H1 (cell line): ENCODE data around the gene FAM210A. TPM values are rescaled to one million over a fixed set of nuclear protein-coding genes. Genes with fewer than 3 reads are reported as not detected.

Experiments
- CTCF ChIA-PET: fragments of 300-600 bp; sonication (Branson Sonifier 250); formaldehyde crosslinking; loops from one replicate; lab custom pipeline; 2021; ENCODE audit not compliant: partially characterized antibody; lab: Charles Lee
- POLR2A ChIA-PET: fragments of 300-600 bp; sonication (Branson Sonifier 250); formaldehyde crosslinking; loops from one replicate; lab custom pipeline; 2021; ENCODE audit warnings: inconsistent platforms; ENCODE audit not compliant: partially characterized antibody; lab: Charles Lee
- DNase-seq, 2 experiments: peaks; one replicate each; pipeline versions ENCODE4 v3.0.0 to v3.0.0-alpha.2; 2010 to 2022; ENCODE audit warnings: low spot score in 2 of 2, low read depth in 1 of 2, mixed read lengths in 1 of 2
- FAIRE-seq: peaks from 2 replicates; lab custom pipeline; 2011; peaks lifted over from hg19 to GRCh38; lab: Jason Lieb, UNC
- H2AFZ ChIP-seq: 2 replicates; pipeline ENCODE4 v1.8.1; 2012; ENCODE audit warnings: low read length, inconsistent platforms
- H2AK5ac ChIP-seq: 2 replicates; pipeline ENCODE4 v1.6.1; 2013; ENCODE audit warnings: low read depth, low read length
- H2BK120ac ChIP-seq: replicated peaks from 2 replicates; pipeline ENCODE3; 2013; ENCODE audit warnings: low read depth, low read length, inconsistent platforms
- H2BK12ac ChIP-seq: 2 replicates; pipeline ENCODE4 v1.6.1; 2013; ENCODE audit warnings: low read depth, low read length
- H2BK15ac ChIP-seq: 2 replicates; pipeline ENCODE4 v1.6.1; 2013; ENCODE audit warnings: low read length
- H2BK20ac ChIP-seq: 2 replicates; pipeline ENCODE4 v1.6.1; 2013; ENCODE audit warnings: low read length
- H2BK5ac ChIP-seq: 2 replicates; pipeline ENCODE4 v1.6.1; 2013; ENCODE audit warnings: low read depth, low read length
- H3K14ac ChIP-seq: 2 replicates; pipeline ENCODE4 v1.6.1; 2013; ENCODE audit warnings: inconsistent platforms; ENCODE audit not compliant: insufficient read length
- H3K18ac ChIP-seq: 2 replicates; pipeline ENCODE4 v1.6.1; 2013; ENCODE audit warnings: low read length; ENCODE audit errors: extremely low read depth
- H3K23ac ChIP-seq: 2 replicates; pipeline ENCODE4 v1.6.1; 2013; ENCODE audit warnings: inconsistent platforms; ENCODE audit not compliant: insufficient read length
- H3K23me2 ChIP-seq: 2 replicates; pipeline ENCODE4 v1.6.1; 2013; ENCODE audit warnings: low read depth, low read length
- H3K27ac ChIP-seq: 2 replicates; pipeline ENCODE4 v1.6.1; 2011; ENCODE audit warnings: low read depth, low read length, inconsistent platforms
- H3K27me3 ChIP-seq, 4 experiments: replicated peaks in 1 of 4; 1 replicate in 1 of 4; 2 replicates in 3 of 4; pipeline versions ENCODE4 v1.6.1 to v1.8.1; 2011 to 2013; ENCODE audit warnings: low read length in 3 of 4, mild to moderate bottlenecking in 3 of 4, inconsistent platforms in 2 of 4, mixed read lengths in 2 of 4, moderate library complexity in 1 of 4; ENCODE audit not compliant: control insufficient read depth in 3 of 4, insufficient read depth in 3 of 4; ENCODE audit errors: extremely low read depth in 1 of 4
- H3K36me3 ChIP-seq, 4 experiments: 2 replicates each; pipeline versions ENCODE4 v1.6.1 to v1.8.1; 2011 to 2013; ENCODE audit warnings: mild to moderate bottlenecking in 4 of 4, low read length in 3 of 4, moderate library complexity in 2 of 4, control low read depth in 1 of 4, inconsistent platforms in 1 of 4; ENCODE audit not compliant: insufficient read depth in 4 of 4, control insufficient read depth in 2 of 4
- H3K4ac ChIP-seq: replicated peaks from 2 replicates; pipeline ENCODE3; 2013; ENCODE audit warnings: low read length, low read depth, mixed read lengths, inconsistent platforms; ENCODE audit not compliant: insufficient read length
- H3K4me1 ChIP-seq, 4 experiments: replicated peaks in 1 of 4; 1 replicate in 1 of 4; 2 replicates in 3 of 4; pipeline versions ENCODE4 v1.6.1 to v1.8.1; 2011 to 2013; ENCODE audit warnings: low read length in 3 of 4, inconsistent platforms in 2 of 4, mixed read lengths in 1 of 4; ENCODE audit not compliant: insufficient read depth in 4 of 4, control insufficient read depth in 3 of 4
- H3K4me2 ChIP-seq, 2 experiments: 2 replicates each; pipeline versions ENCODE4 v1.6.1 to v1.8.1; 2011 to 2013; ENCODE audit warnings: low read depth in 2 of 2, low read length in 2 of 2, control low read depth in 1 of 2, inconsistent platforms in 1 of 2, mild to moderate bottlenecking in 1 of 2; ENCODE audit not compliant: insufficient read depth in 1 of 2
- H3K4me3 ChIP-seq, 4 experiments: fragments of 200-600, 300-600 bp in 1 of 4; sonication (generic), shearing (Covaris generic), sonication (Bioruptor Twin) in 1 of 4; 2 replicates each; pipeline versions ENCODE4 v1.5.1 to v1.8.1; 2011 to 2016; ENCODE audit warnings: low read length in 4 of 4, low read depth in 3 of 4, control low read depth in 2 of 4, inconsistent platforms in 2 of 4, mild to moderate bottlenecking in 2 of 4, mixed read lengths in 1 of 4, moderate library complexity in 1 of 4; ENCODE audit not compliant: insufficient read depth in 2 of 4; ENCODE audit errors: extremely low read depth in 1 of 4
- H3K56ac ChIP-seq: replicated peaks from 2 replicates; pipeline ENCODE3; 2013; ENCODE audit warnings: low read depth, mild to moderate bottlenecking, mixed read lengths, low read length, inconsistent platforms; ENCODE audit not compliant: insufficient read length
- H3K79me1 ChIP-seq: 2 replicates; pipeline ENCODE4 v1.6.1; 2013; ENCODE audit warnings: low read depth, low read length, control low read depth
- H3K79me2 ChIP-seq, 2 experiments: 2 replicates each; pipeline versions ENCODE4 v1.6.1 to v1.8.1; 2012 to 2013; ENCODE audit warnings: low read length in 2 of 2, mild to moderate bottlenecking in 2 of 2, inconsistent platforms in 1 of 2; ENCODE audit not compliant: insufficient read depth in 2 of 2, control insufficient read depth in 1 of 2
- H3K9ac ChIP-seq, 4 experiments: replicated peaks in 1 of 4; 1 replicate in 1 of 4; 2 replicates in 3 of 4; pipeline versions ENCODE4 v1.6.1 to v1.8.1; 2011 to 2013; ENCODE audit warnings: low read depth in 3 of 4, low read length in 3 of 4, control low read depth in 2 of 4, mild to moderate bottlenecking in 2 of 4, moderate library complexity in 2 of 4, inconsistent platforms in 1 of 4; ENCODE audit errors: extremely low read depth in 1 of 4
- H3K9me3 ChIP-seq, 2 experiments: 2 replicates each; pipeline versions ENCODE4 v1.6.1 to v1.8.1; 2012 to 2013; ENCODE audit warnings: mild to moderate bottlenecking in 2 of 2, moderate library complexity in 2 of 2, control low read depth in 1 of 2, inconsistent platforms in 1 of 2, low read depth in 1 of 2, low read length in 1 of 2, mixed read lengths in 1 of 2; ENCODE audit not compliant: insufficient read depth in 2 of 2
- H4K20me1 ChIP-seq, 2 experiments: replicated peaks in 1 of 2; 2 replicates each; pipeline versions ENCODE3 to v1.8.1; 2011 to 2013; ENCODE audit warnings: inconsistent platforms in 2 of 2, low read length in 2 of 2, mild to moderate bottlenecking in 1 of 2; ENCODE audit not compliant: insufficient read depth in 2 of 2, control insufficient read depth in 1 of 2
- H4K5ac ChIP-seq: 2 replicates; pipeline ENCODE4 v1.6.1; 2013; ENCODE audit warnings: low read length, low read depth, mixed read lengths, inconsistent platforms; ENCODE audit not compliant: insufficient read length
- H4K8ac ChIP-seq: 2 replicates; pipeline ENCODE4 v1.8.0; 2013; ENCODE audit warnings: mild to moderate bottlenecking, moderate library complexity, low read length, inconsistent platforms; ENCODE audit not compliant: insufficient read depth; ENCODE audit errors: extremely low read depth
- H4K91ac ChIP-seq: replicated peaks from 2 replicates; pipeline ENCODE3; 2013; ENCODE audit warnings: low read length, mixed read lengths, inconsistent platforms; ENCODE audit not compliant: insufficient read length
- BACH1 ChIP-seq: IDR thresholded peaks from 2 replicates; pipeline ENCODE4 v1.6.1; 2012; ENCODE audit warnings: low read length, improper control_type of control experiment
- BCL11A ChIP-seq, 2 experiments: IDR thresholded peaks; one replicate each; pipeline ENCODE4 v1.6.1; 2011; ENCODE audit warnings: low read depth in 2 of 2, low read length in 2 of 2, mild to moderate bottlenecking in 2 of 2
- KDM4A ChIP-seq: IDR thresholded peaks from one replicate; pipeline ENCODE4 v1.7.1; 2012; ENCODE audit warnings: low read depth, mild to moderate bottlenecking, moderate library complexity, low read length, inconsistent platforms; ENCODE audit not compliant: severe bottlenecking
- POLR2AphosphoS5 ChIP-seq: IDR thresholded peaks from 2 replicates; pipeline ENCODE4 v1.6.1; 2011; ENCODE audit warnings: low read depth, low read length
- RAD21 ChIP-seq, 2 experiments: IDR thresholded peaks in 1 of 2; conservative IDR thresholded peaks in 1 of 2; 2 replicates each; pipeline ENCODE4 v1.6.1; 2011; ENCODE audit warnings: low read depth in 2 of 2, low read length in 2 of 2, improper control_type of control experiment in 1 of 2, inconsistent platforms in 1 of 2, mild to moderate bottlenecking in 1 of 2, moderate library complexity in 1 of 2
- SIN3A ChIP-seq, 2 experiments: IDR thresholded peaks in 1 of 2; conservative IDR thresholded peaks in 1 of 2; 2 replicates each; pipeline ENCODE4 v1.6.1; 2011 to 2012; ENCODE audit warnings: low read length in 2 of 2, improper control_type of control experiment in 1 of 2, low read depth in 1 of 2, mild to moderate bottlenecking in 1 of 2
- TEAD4 ChIP-seq: IDR thresholded peaks from 2 replicates; pipeline ENCODE4 v1.6.1; 2012; ENCODE audit warnings: low read depth, low read length, inconsistent platforms, mixed read lengths
- ZNF274 ChIP-seq: IDR thresholded peaks from 2 replicates; pipeline ENCODE4 v1.7.0; 2012; ENCODE audit warnings: low read length, borderline replicate concordance; ENCODE audit errors: extremely low read depth
- WGBS, 2 experiments: shearing (Covaris generic) in 1 of 2; methylation state at CpG; one replicate each; pipeline versions ENCODE4 v1.1.6 to v1.1.7; 2013 to 2015; ENCODE audit warnings: low lambda C conversion rate in 2 of 2, mixed read lengths in 2 of 2, inconsistent platforms in 1 of 2, low coverage in 1 of 2, missing lambda C conversion rate in 1 of 2; ENCODE audit not compliant: insufficient replicate concordance in 2 of 2, insufficient coverage in 1 of 2, insufficient read length in 1 of 2; ENCODE audit errors: extremely low coverage in 1 of 2, missing lambda C conversion rate in 1 of 2; 5-methylcytosine and 5-hydroxymethylcytosine counted together
- polyA plus RNA-seq, 7 experiments: library from polyadenylated mRNA; depleted of rRNA in 3 of 7; stranded (reverse) in 5 of 7; unstranded in 2 of 7; fragments of >200 nt in 5 of 7; fragments of 200-250 nt in 2 of 7; gene quantifications; 1 replicate in 5 of 7; 2 replicates in 1 of 7; 4 replicates in 1 of 7; pipeline versions ENCODE4 v1.2.1 to v1.2.3, GENCODE V29; 2011 to 2013; ENCODE audit warnings: missing spikeins in 2 of 7, mixed read lengths in 2 of 7
- total RNA-seq: library from RNA; stranded (reverse); fragmentation: NEBNext Ultra II Directional; extraction: Animal tissue kit (Norgen Biotek cat#: 25700); gene quantifications from 2 replicates; pipeline ENCODE4 v1.2.1, GENCODE V29; 2021
- TF ChIP-seq, protein P1 (sequence below), 3 experiments: IDR thresholded peaks; 1 replicate in 2 of 3; 2 replicates in 1 of 3; pipeline versions ENCODE4 v1.5.1 to v1.6.1; 2011; ENCODE audit warnings: low read length in 3 of 3, mild to moderate bottlenecking in 3 of 3, inconsistent platforms in 2 of 3, low read depth in 1 of 3, moderate library complexity in 1 of 3; ENCODE audit not compliant: insufficient read depth in 1 of 3; ENCODE audit errors: control extremely low read depth in 1 of 3

Gene FAM210A
- total and polyA plus RNA-seq, 2 of the 8 experiments (the other 6 are each of a cell fraction or from before 2014, with no cell fraction given), result 8.2 to 25.4 TPM

DNA sequence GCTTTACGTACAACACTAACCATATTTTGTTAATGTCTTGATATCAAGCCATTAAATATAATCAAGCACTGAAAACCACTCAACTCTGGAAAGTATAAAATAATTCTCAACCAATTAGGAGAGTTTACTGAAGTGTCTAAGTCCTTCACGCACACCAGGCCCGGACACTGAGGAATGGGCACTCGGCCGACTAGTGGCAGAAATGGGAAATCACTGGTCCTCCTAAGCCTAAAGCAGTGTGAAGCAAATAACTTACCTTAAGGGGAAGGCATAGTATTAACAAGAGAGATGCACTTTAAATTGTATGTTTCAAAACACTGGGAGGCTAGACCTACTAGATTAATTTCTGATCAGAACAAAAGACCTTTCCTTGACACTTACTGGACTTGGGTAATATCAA is 45.7 kb downstream of the FAM210A start:
- FAIRE-seq, result peak; percentile 78
- H2BK12ac ChIP-seq, result no peak overlapping the region
- peaks cover 0 to 3% (median 0%) of the 10 kb centered on the region in 4 experiments; a peak in 1 of 8 replicates for H3K36me3 ChIP-seq
- no peak overlapping the region for H3K23ac ChIP-seq
- H3K23me2 ChIP-seq, result 0 out of 2 replicates have a peak, but pooled peaks cover 1% of the 10 kb centered on the region
- H3K4me3 ChIP-seq, result no peak overlapping the region
- no peak overlapping the region for H3K9ac ChIP-seq
- no peaks in the 10 kb centered on the region for H3K27me3 ChIP-seq
- no peak overlapping the region for H3K18ac ChIP-seq
- no peak for TF ChIP-seq BACH1
- TF ChIP-seq ZNF274, result no peak
- TF ChIP-seq POLR2AphosphoS5, result no peak
- TF ChIP-seq TEAD4, result peak; percentile 69
- TF ChIP-seq, protein P1, sequence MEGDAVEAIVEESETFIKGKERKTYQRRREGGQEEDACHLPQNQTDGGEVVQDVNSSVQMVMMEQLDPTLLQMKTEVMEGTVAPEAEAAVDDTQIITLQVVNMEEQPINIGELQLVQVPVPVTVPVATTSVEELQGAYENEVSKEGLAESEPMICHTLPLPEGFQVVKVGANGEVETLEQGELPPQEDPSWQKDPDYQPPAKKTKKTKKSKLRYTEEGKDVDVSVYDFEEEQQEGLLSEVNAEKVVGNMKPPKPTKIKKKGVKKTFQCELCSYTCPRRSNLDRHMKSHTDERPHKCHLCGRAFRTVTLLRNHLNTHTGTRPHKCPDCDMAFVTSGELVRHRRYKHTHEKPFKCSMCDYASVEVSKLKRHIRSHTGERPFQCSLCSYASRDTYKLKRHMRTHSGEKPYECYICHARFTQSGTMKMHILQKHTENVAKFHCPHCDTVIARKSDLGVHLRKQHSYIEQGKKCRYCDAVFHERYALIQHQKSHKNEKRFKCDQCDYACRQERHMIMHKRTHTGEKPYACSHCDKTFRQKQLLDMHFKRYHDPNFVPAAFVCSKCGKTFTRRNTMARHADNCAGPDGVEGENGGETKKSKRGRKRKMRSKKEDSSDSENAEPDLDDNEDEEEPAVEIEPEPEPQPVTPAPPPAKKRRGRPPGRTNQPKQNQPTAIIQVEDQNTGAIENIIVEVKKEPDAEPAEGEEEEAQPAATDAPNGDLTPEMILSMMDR (IDR thresholded peaks at IDR 0.05; ENCODE audit: control extremely low read depth in 1 of 3, insufficient read depth in 1 of 3, low read depth in 1 of 3, low read length in 3 of 3), result peak; percentile 39 to 65 (median 64); a peak in 3 of 4 replicates
- no peak for TF ChIP-seq SIN3A (conservative IDR thresholded peaks at IDR 0.05 in 1 of 2, IDR thresholded peaks at IDR 0.05 in 1 of 2; ENCODE audit: low read depth in 1 of 2, low read length in 2 of 2)
- TF ChIP-seq BCL11A (IDR thresholded peaks at IDR 0.05; ENCODE audit: low read depth in 2 of 2, low read length in 2 of 2), result no peak
- TF ChIP-seq KDM4A, result no peak
- TF ChIP-seq RAD21 (IDR thresholded peaks at IDR 0.05 in 1 of 2, conservative IDR thresholded peaks at IDR 0.05 in 1 of 2; ENCODE audit: low read depth in 2 of 2, low read length in 2 of 2), result peak; percentile 21 to 37; a peak in 3 of 4 replicates
- TF ChIP-seq, all 59 proteins: peak for 3
- no peak overlapping the region for H4K8ac ChIP-seq
- H2BK15ac ChIP-seq, result no peak overlapping the region
- H3K4me1 ChIP-seq, result no peaks in the 10 kb centered on the region
- H3K14ac ChIP-seq, result no peak overlapping the region
- H2BK20ac ChIP-seq, result no peak overlapping the region
- peaks cover 12 to 13% of the 10 kb centered on the region in 2 experiments for H3K9me3 ChIP-seq
- no peak overlapping the region for H4K91ac ChIP-seq
- H2BK5ac ChIP-seq, result no peak overlapping the region
- POLR2A ChIA-PET, result no interaction called here
- H2AK5ac ChIP-seq, result no peak overlapping the region
- H3K4me2 ChIP-seq, result no peak overlapping the region
- no peak overlapping the region for H3K4ac ChIP-seq
- H3K79me2 ChIP-seq, result peaks cover 0 to 31% of the 10 kb centered on the region in 2 experiments; a peak in 3 of 4 replicates
- H2AFZ ChIP-seq, result no peak overlapping the region
- peaks cover 2% of the 10 kb centered on the region; the same call in 1 of the 2 replicates for H3K79me1 ChIP-seq
- no peak overlapping the region for H3K27ac ChIP-seq
- WGBS, 2 experiments, result 61% methylated on average over 5 of the region's 5 CpGs; no CpG with 5 or more reads in 1 of the 2 experiments
- peak; percentile 17 to 61 for DNase-seq
- H2BK120ac ChIP-seq, result no peak overlapping the region
- H3K56ac ChIP-seq, result no peak overlapping the region
- CTCF ChIA-PET, result interaction anchor here (0.7 to 2.2 kb wide), 9 partner anchors 10 to 57 kb away, joined by 3 to 8 read pairs (median 4); no protein-coding TSS in a partner anchor
- H4K5ac ChIP-seq, result no peak overlapping the region
- peaks cover 0 to 2% of the 10 kb centered on the region in 2 experiments for H4K20me1 ChIP-seq
